Measurements from ENCODE around the gene TFAP2A.
A peak's percentile ranks its signal among the peaks of the same experiment; 100 is the strongest.

TFAP2A gene

GRCh38 chr6:10433322-10433721 is 18.4 kb upstream of the TFAP2A start:
- H3K9ac ChIP-seq (ENCODE audit: insufficient read length): no peak overlapping the region
- no peak overlapping the region for H3K4me3 ChIP-seq
- no peak for TF ChIP-seq FOXP2 (optimal IDR thresholded peaks at IDR 0.05; ENCODE audit: control extremely low read depth, extremely low read length, insufficient read depth)
- no peak for TF ChIP-seq POLR2AphosphoS5 (IDR thresholded peaks at IDR 0.05; ENCODE audit: borderline replicate concordance, low read depth, low read length)
- TF ChIP-seq EZH2 (IDR thresholded peaks at IDR 0.05): no peak
- H3K9me3 ChIP-seq (ENCODE audit: low read depth, low read length): no peaks in the 10 kb centered on the region
- H3K36me3 ChIP-seq (ENCODE audit: insufficient read depth, low read length): no peaks in the 10 kb centered on the region
- H3K27ac ChIP-seq: no peak overlapping the region
- no peak for DNase-seq (ENCODE audit: low read depth, low spot score)

- 0 out of 2 replicates have a peak overlapping the region, but pooled peaks have one; percentile 4 for H3K4me3 ChIP-seq
- H3K36me3 ChIP-seq (ENCODE audit: insufficient read depth, low read length): no peaks in the 10 kb centered on the region
- DNase-seq (ENCODE audit: low read depth, low spot score): no peak
- TF ChIP-seq EZH2 (IDR thresholded peaks at IDR 0.05): no peak
- TF ChIP-seq FOXP2 (optimal IDR thresholded peaks at IDR 0.05; ENCODE audit: control extremely low read depth, extremely low read length, insufficient read depth): no peak
- no peak for TF ChIP-seq POLR2AphosphoS5 (IDR thresholded peaks at IDR 0.05; ENCODE audit: borderline replicate concordance, low read depth, low read length)
- no peak overlapping the region for H3K9ac ChIP-seq (ENCODE audit: insufficient read length)
- no peaks in the 10 kb centered on the region for H3K9me3 ChIP-seq (ENCODE audit: low read depth, low read length)
- peak overlapping the region; percentile 78 for H3K27ac ChIP-seq
Measured at GRCh38 chr6:10431423-10432164, 16.7 kb upstream of the TFAP2A start.

- H3K4me3 ChIP-seq: peak overlapping the region; percentile 13; the same call in 1 of the 2 replicates
- no peak overlapping the region for H3K9ac ChIP-seq (ENCODE audit: insufficient read length)
- DNase-seq (ENCODE audit: low read depth, low spot score): no peak
- no peaks in the 10 kb centered on the region for H3K9me3 ChIP-seq (ENCODE audit: low read depth, low read length)
- TF ChIP-seq EZH2 (IDR thresholded peaks at IDR 0.05): no peak
- TF ChIP-seq FOXP2 (optimal IDR thresholded peaks at IDR 0.05; ENCODE audit: control extremely low read depth, extremely low read length, insufficient read depth): no peak
- no peak for TF ChIP-seq POLR2AphosphoS5 (IDR thresholded peaks at IDR 0.05; ENCODE audit: borderline replicate concordance, low read depth, low read length)
- H3K36me3 ChIP-seq (ENCODE audit: insufficient read depth, low read length): no peaks in the 10 kb centered on the region
- H3K27ac ChIP-seq: peak overlapping the region; percentile 40; the same call in 1 of the 2 replicates
Measured at GRCh38 chr6:10429638-10430427, 15.0 kb upstream of the TFAP2A start.

- Histone ChIP-seq H3K4me3 (peak overlapping the region; percentile 40), H3K9ac (ENCODE audit: insufficient read length) (peak overlapping the region; percentile 38), H3K36me3 (ENCODE audit: insufficient read depth, low read length) (no peaks in the 10 kb centered on the region), H3K9me3 (ENCODE audit: low read depth, low read length) (no peaks in the 10 kb centered on the region), H3K27ac (0 out of 2 replicates have a peak overlapping the region, but pooled peaks have one; percentile 21)
- DNase-seq (ENCODE audit: low read depth, low spot score): no peak
- TF ChIP-seq EZH2 (IDR thresholded peaks at IDR 0.05): no peak
- no peak for TF ChIP-seq POLR2AphosphoS5 (IDR thresholded peaks at IDR 0.05; ENCODE audit: borderline replicate concordance, low read depth, low read length)
- no peak for TF ChIP-seq FOXP2 (optimal IDR thresholded peaks at IDR 0.05; ENCODE audit: control extremely low read depth, extremely low read length, insufficient read depth)
Measured at GRCh38 chr6:10426781-10427279, 12.0 kb upstream of the TFAP2A start.

- no peak for DNase-seq (ENCODE audit: low read depth, low spot score)
- Histone ChIP-seq H3K9ac (ENCODE audit: insufficient read length) (peak overlapping the region; percentile 38), H3K4me3 (peak overlapping the region; percentile 40), H3K27ac (0 out of 2 replicates have a peak overlapping the region, but pooled peaks have one; percentile 21), H3K9me3 (ENCODE audit: low read depth, low read length) (no peaks in the 10 kb centered on the region), H3K36me3 (ENCODE audit: insufficient read depth, low read length) (no peaks in the 10 kb centered on the region)
- TF ChIP-seq POLR2AphosphoS5 (IDR thresholded peaks at IDR 0.05; ENCODE audit: borderline replicate concordance, low read depth, low read length) (no peak), FOXP2 (optimal IDR thresholded peaks at IDR 0.05; ENCODE audit: control extremely low read depth, extremely low read length, insufficient read depth) (no peak), EZH2 (IDR thresholded peaks at IDR 0.05) (no peak)
Measured at GRCh38 chr6:10425975-10426780, 11.3 kb upstream of the TFAP2A start.

- TF ChIP-seq EZH2 (IDR thresholded peaks at IDR 0.05): no peak
- no peak for TF ChIP-seq FOXP2 (optimal IDR thresholded peaks at IDR 0.05; ENCODE audit: control extremely low read depth, extremely low read length, insufficient read depth)
- no peak for TF ChIP-seq POLR2AphosphoS5 (IDR thresholded peaks at IDR 0.05; ENCODE audit: borderline replicate concordance, low read depth, low read length)
- Histone ChIP-seq H3K4me3 (no peak overlapping the region), H3K27ac (no peak overlapping the region), H3K9me3 (ENCODE audit: low read depth, low read length) (no peaks in the 10 kb centered on the region), H3K36me3 (ENCODE audit: insufficient read depth, low read length) (no peaks in the 10 kb centered on the region), H3K9ac (ENCODE audit: insufficient read length) (no peak overlapping the region)
- no peak for DNase-seq (ENCODE audit: low read depth, low spot score)
Measured at GRCh38 chr6:10425176-10425974, 10.5 kb upstream of the TFAP2A start.

- Histone ChIP-seq H3K27ac (no peak overlapping the region), H3K9me3 (ENCODE audit: low read depth, low read length) (no peaks in the 10 kb centered on the region), H3K4me3 (no peak overlapping the region), H3K36me3 (ENCODE audit: insufficient read depth, low read length) (no peaks in the 10 kb centered on the region), H3K9ac (ENCODE audit: insufficient read length) (no peak overlapping the region)
- TF ChIP-seq POLR2AphosphoS5 (IDR thresholded peaks at IDR 0.05; ENCODE audit: borderline replicate concordance, low read depth, low read length) (no peak), FOXP2 (optimal IDR thresholded peaks at IDR 0.05; ENCODE audit: control extremely low read depth, extremely low read length, insufficient read depth) (no peak), EZH2 (IDR thresholded peaks at IDR 0.05) (no peak)
- no peak for DNase-seq (ENCODE audit: low read depth, low spot score)
Measured at GRCh38 chr6:10424040-10424439, 9.2 kb upstream of the TFAP2A start.
